HG03175 (cell line): ENCODE measurements around the gene CLTCL1.
"Not testable (repeated sequence)": the region's sequence is repeated elsewhere in the genome, so short reads cannot be mapped to it uniquely, and the experiment has no call there.

ENCODE experiments used
- ATAC-seq: cut with Tn5 transposase; IDR thresholded peaks from one replicate; pipeline ENCODE4 v1.9.1; 2021; ENCODE audit warnings: mild to moderate bottlenecking, moderate library complexity; ENCODE audit not compliant: unreplicated experiment

The CLTCL1 gene

DNA sequence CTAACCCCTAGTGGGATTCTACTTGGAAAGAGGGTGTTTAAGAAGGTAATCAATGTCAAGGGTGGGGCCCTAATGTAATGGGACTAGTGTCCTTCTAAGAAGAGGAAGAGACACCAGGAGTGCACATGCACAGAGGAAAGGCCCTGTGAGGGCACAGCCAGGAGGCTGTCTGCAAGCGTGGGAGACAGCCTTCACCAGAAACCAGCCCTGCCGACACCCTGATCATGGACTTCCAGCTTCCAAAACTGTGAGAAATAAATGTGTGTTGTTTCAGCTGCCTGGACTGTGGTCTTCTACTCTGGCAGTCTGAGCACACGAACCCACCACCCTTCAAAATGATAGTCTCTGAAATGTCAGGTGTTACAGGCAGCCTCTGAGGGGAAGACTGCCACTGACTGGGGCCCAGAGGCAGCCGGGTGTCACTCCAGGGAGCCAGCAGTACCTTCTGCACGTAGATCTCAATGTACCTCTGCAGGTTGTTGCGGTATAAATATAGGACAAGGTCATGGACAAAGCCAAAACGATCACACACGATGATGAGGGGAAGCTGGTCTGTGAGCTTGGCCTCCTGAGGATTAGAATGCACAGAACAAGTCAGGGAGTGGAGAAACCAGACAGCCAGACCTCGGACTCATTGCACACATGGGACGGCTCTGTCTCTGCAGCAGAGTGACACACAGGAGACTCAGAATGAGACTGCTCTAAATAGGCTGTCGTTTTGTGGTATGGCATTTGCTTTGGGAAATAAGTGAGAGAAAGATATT lies 69.1 kb downstream of the CLTCL1 start:
- ATAC-seq: no peak

DNA sequence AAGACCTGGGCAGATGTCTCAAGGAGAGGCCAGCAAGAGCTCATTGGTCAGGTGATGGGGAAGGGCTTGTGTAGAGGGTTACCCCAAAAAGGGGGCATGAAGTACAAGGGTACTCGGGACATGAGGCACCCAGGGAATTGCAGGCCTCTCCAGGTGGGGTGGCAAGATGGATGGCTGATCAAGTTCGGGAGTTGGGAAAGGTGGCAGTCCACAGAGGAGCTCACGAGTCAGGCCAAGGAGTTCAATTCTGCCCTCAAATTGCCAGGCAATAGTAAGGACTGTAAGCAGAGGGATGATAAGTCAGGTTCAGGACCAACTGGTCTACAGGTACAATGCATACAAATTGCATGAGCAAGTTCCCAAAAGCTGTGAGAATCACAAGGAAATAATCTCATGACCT lies 70.7 kb downstream of the CLTCL1 start:
- no peak for ATAC-seq

DNA sequence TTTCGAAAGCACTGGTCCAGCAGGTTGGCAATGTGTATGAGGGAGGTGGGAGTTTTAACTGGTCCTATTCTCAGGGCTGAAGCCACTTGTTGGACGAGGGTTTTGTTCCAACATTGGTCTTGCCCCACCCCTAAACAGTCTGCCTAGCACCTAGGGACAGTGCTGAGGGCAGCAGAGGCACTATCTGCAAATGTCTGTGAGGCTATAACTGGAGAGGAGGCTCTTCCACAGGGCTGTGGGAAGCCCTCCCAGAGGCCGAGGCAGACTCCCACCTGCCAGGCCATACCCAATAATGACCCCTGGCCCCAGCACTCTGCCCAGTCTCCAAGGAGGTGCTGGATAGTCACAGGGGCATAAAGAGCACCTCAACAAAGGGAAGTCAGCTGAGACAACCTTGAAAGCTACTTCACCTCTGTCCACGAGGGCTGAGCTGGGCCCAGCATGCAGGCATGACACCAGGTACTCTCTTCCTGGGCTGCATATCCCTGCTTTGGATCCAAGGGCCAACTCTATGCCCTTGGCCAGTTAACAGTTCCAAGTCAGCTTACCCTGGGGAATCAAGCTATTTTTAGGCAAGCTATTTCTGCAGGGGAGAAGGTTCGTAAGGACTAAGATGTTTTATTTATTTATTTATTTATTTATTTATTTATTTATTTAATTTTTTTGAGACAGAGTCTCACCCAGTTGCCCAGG lies 72.8 kb downstream of the CLTCL1 start:
- ATAC-seq: no peak

DNA sequence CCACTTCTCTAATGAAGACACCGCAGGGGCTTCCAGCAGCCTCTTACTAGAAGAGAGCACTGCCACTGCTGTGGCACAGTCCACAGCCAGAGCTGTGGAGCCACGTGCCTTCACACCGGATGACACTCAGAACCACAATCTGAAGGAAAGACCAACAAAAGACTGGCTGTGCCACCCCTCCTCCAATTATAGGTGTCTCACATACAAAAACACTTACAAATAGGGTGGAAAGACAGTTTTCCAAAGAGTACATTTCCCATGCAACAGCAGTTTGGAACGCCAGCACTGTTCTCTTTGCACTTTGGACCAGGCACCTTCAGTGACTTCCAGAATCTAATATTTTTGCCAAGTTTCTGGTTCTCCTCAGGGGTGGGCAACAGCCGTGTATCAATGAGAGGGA lies 74.9 kb downstream of the CLTCL1 start:
- no peak for ATAC-seq

- ATAC-seq: no peak
Measured at GRCh38 chr22:19215360-19215759, 76.2 kb downstream of the CLTCL1 start.

DNA sequence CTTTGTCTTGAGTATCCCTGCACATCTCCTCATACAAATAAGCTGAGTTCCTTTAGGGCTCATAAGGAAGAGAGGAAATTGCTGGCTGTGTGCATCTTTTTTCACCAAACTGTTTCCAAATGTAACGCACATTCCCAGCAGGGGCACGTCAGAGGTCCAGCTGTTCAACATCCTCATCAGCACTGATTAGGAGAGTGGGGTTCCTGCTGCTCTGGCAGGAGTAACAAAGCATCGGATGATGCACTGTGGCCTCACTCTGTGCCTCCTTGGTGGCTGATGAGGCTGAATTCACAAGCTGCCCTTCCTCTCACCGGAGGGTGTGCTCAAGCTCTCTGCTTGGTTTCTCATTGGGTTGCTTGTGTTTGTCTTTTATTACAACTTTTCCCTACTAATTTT lies 77.4 kb downstream of the CLTCL1 start:
- ATAC-seq: no peak

- no peak for ATAC-seq
Measured at GRCh38 chr22:19213442-19214077, 78.0 kb downstream of the CLTCL1 start.

GRCh38 chr22:19213001-19213400 lies 78.5 kb downstream of the CLTCL1 start:
- ATAC-seq: no peak

DNA sequence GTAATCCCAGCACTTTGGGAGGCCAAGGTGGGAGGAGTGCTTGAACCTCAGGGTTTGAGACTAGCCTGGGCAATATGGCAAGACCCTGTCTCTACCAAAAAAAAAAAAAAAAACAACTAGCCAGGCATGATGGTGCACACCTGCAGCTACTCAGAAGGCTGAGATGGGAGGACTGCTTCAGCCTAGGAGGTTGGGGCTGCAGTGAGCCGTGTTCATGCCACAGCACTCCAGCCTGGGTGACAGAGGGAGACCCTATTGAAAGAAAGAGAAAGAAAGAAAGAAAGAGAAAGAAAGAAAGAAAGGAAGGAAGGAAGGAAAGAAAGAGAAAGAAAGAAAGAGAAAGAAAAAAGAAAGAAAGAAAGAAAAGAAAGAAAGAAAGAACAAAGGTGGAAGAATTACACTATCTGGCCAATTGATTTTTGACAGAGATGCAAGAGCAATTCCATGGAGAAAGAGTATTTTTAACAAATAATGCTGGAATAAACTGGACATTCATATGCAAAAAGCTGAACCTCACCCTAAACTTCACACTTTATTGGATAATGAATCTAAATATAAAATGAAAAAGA lies 79.1 kb downstream of the CLTCL1 start:
- no peak for ATAC-seq

GRCh38 chr22:19210188-19210587 lies 81.3 kb downstream of the CLTCL1 start:
- no peak for ATAC-seq

- no peak for ATAC-seq
Measured at GRCh38 chr22:19208287-19208847, 83.2 kb downstream of the CLTCL1 start.

DNA sequence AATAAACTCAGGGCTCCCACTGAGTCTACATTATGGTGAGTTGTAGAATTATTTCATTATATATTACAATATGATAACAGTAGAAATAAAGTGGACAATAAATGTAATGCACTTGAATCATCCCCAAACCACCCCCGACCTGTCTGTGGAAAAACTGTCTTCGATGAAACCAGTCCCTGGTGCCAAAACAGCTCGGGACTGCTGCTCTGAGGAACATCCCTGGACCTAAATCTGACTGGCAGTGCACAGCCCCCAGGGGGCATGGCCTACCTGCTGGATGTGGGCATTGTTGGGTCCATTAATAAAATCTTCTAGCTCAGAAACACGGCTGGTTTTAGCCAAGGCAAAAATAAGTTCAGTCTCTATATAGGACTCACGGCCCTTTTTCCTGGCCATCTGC lies 83.6 kb downstream of the CLTCL1 start:
- ATAC-seq: no peak

DNA sequence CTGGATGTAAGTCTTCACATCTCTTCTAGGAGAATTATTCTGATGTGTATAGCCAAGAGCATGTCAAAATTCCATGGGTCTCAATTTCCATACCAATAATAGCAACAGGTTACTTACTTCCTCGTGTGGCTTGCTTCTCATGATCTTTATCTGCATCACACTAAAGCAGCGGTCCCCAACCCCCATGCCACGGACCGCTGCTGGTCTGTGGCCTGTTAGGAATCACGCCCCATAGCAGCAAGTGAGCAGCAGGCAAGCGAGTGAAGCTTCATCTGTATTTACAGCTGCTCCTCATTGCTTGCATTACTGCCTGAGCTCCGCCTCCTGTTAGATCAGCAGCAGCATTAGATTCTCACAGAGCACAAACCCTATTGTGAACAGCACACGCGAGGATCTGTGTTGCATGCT lies 84.1 kb downstream of the CLTCL1 start:
- ATAC-seq: no peak

GRCh38 chr22:19206287-19206686 lies 85.2 kb downstream of the CLTCL1 start:
- no peak for ATAC-seq

DNA sequence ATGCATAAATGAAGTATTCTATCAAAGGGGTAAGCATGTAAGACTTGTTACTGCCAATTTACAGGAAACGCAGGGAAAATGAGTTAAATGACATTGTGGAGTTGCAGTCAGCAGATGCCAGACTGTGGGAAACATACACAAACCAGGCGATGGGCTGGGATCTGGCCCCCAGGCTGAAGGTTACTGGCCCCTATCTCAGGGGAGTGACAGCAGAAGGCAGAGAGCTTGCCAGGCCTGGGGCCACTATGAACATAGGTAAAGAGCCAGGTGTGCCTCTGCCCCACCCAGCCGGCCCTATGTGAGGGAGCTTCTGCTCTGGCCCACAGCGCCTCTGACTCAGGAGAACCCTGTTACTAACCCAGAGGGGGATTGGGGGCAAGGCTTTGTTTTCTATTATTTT lies 86.9 kb downstream of the CLTCL1 start:
- ATAC-seq: no peak

DNA sequence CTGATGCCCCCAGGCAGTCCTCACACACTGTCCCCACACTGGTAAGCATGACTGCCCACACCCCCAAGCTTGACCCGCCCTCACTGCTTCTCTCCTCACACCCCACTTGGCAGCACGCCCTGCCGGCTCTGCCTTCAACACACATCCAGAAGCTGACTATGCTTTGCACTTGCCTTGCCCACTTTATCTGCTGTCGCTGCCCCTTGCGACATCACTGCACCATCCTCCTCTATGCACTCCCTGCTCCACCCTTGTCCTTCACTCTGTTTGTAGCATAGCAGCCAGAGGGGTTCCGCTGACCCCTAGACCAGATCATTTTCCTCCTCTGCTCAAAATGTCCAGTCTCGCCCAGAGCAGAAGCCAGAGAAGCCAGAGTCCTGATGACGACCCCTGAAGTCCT lies 87.7 kb downstream of the CLTCL1 start:
- no peak for ATAC-seq

DNA sequence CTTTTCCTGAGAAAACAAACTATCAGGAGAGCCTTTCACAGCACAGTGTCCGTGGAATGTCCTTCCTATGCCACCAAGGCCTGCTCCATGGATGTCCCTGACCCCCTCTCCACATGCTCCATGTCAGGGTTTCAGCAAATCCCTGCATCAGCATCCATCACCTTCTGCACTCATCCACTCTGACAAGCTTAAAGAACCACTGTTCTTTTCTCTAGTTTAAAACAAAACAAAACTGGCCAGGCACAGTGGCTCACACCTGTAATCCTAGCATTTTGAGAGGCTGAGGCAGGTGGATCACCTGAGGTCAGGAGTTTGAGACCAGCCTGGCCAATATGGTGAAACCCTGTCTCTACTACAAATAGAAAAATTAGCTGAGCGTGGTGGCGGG lies 88.7 kb downstream of the CLTCL1 start:
- not testable (repeated sequence) for ATAC-seq

DNA sequence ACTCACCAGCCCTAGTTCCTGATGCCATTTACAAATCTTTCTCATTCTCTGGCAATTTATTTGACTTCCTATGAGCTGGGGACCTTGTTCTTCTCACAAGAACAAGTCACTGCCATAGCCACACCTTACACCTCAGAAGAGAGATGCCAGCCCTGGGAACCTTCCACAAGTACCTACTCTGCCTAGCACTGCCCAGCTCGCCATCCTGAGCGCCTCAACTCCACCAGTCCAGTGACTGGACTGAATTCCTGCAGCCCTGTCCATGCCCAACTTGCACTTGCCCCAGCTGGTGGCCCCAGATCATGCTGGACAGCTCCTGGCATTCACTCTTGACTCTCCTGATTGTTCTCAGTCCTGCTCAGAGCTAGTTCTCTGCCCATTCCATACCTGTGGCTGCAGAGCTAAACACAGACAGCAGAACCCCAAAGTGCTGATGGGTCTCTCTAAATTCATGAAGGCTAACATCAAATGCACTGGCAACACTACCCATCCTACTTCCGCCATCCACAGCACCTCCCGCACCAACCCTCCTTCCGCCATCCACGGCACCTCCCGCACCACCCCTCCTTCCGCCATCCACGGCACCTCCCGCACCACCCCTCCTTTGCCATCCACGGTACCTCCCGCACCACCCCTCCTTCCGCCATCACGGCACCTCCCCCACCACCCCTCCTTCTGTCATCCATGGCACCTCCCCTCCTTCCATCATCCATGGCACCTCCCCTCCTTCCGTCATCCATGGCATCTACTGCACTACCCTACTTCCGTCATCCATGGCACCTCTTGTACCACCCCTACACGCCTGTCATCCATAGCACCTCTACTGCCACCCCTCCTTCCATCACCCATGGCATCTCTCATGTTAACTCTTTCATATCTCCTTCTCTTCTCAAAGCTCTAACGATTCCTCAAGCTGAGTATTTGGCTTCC lies 89.4 kb downstream of the CLTCL1 start:
- no peak for ATAC-seq

DNA sequence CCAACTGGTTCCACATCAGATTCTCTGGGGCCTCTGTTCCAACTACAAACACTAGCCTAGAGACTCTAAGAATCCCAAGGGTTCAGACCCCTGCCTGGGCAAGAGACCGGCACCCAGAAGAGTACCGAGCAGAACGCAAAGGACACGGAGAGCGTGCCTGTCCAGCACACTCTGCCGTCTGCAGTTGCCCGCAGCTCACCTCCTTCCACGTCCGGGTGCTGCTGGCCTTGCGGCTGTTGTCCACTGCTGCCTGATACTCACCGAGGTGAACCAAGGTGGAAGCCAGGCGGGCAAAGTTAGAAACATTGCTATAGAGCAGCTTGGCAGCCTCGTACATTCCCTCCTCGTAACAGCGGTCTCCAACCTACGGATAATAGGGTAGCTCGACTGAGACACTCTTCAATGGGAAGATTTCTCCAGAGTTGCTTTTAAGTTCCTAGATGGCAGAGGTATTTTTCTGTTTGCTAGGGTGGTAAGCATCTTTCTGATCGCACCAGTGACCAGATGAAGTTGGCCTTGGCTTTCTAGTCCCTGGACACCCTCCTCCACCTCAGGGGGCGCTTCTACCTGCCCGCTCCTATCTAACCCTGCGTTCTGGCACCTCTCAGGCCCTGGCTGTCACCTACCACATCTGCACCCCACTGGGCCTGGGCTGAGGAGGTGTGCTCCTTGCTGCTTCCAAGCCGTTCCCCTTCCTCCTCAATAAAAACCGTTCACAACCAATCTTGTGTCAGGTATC lies 90.2 kb downstream of the CLTCL1 start:
- ATAC-seq: no peak

GRCh38 chr22:19199479-19199878 lies 92.0 kb downstream of the CLTCL1 start:
- ATAC-seq: no peak
